ENCODE results near the gene OLFM3. TPM values are rescaled to one million over a fixed set of nuclear protein-coding genes. Genes with fewer than 3 reads are reported as not detected.
A peak's percentile ranks its signal among the peaks of the same experiment; 100 is the strongest.

OLFM3 gene
- total RNA-seq, 2 donors from 2014 or later, result 0.15 to 0.26 TPM

- Mint-ChIP-seq H3K27ac (no peak overlapping the region), H3K9me3 (no peaks in the 10 kb centered on the region), H3K27me3 (ENCODE audit: insufficient read depth) (no peaks in the 10 kb centered on the region), H3K4me3 (no peak overlapping the region), H3K4me1 (no peaks in the 10 kb centered on the region), H3K36me3 (ENCODE audit: low read depth) (no peaks in the 10 kb centered on the region)
- no peak overlapping the region for H3K9ac ChIP-seq (ENCODE audit: extremely low read depth, low read length, poor library complexity, severe bottlenecking)
- no peak for TF ChIP-seq CTCF (conservative IDR thresholded peaks at IDR 0.05)
- no peak overlapping the region for H3K4me3 ChIP-seq (ENCODE audit: low read length)
- no peaks in the 10 kb centered on the region for H3K27me3 ChIP-seq (ENCODE audit: control insufficient read depth, insufficient read depth, low read length, poor library complexity, severe bottlenecking)
- H3K9me3 ChIP-seq (ENCODE audit: control insufficient read depth, low read length), result no peaks in the 10 kb centered on the region
- H3K36me3 ChIP-seq (ENCODE audit: control insufficient read depth, insufficient read depth, low read length), result no peaks in the 10 kb centered on the region
- H3K27ac ChIP-seq (ENCODE audit: low read depth, low read length), result peak overlapping the region; percentile 22
- no peaks in the 10 kb centered on the region for H3K4me1 ChIP-seq (ENCODE audit: control insufficient read depth, insufficient read depth, low read length)
- no peak for DNase-seq
- WGBS, 2 experiments (ENCODE audit: insufficient coverage in 1 of 2, insufficient read length in 1 of 2), result 80% methylated on average over 2 of the region's 2 CpGs; no CpG with 5 or more reads in 1 of the 2 experiments
Observed at GRCh38 chr1:101884621-101885020, 112.1 kb downstream of the OLFM3 start.

GRCh38 chr1:101875891-101876290 lies 120.8 kb downstream of the OLFM3 start:
- Histone ChIP-seq H3K27ac (ENCODE audit: low read depth, low read length) (no peak overlapping the region), H3K4me1 (ENCODE audit: control insufficient read depth, insufficient read depth, low read length) (no peaks in the 10 kb centered on the region), H3K36me3 (ENCODE audit: control insufficient read depth, insufficient read depth, low read length) (no peaks in the 10 kb centered on the region), H3K4me3 (ENCODE audit: low read length) (no peak overlapping the region), H3K9ac (ENCODE audit: extremely low read depth, low read length, poor library complexity, severe bottlenecking) (no peak overlapping the region), H3K9me3 (ENCODE audit: control insufficient read depth, low read length) (no peaks in the 10 kb centered on the region), H3K27me3 (ENCODE audit: control insufficient read depth, insufficient read depth, low read length, poor library complexity, severe bottlenecking) (no peaks in the 10 kb centered on the region)
- Mint-ChIP-seq H3K27me3 (ENCODE audit: insufficient read depth) (no peaks in the 10 kb centered on the region), H3K27ac (no peak overlapping the region), H3K4me3 (no peak overlapping the region), H3K4me1 (no peaks in the 10 kb centered on the region), H3K36me3 (ENCODE audit: low read depth) (no peaks in the 10 kb centered on the region), H3K9me3 (no peaks in the 10 kb centered on the region)
- TF ChIP-seq CTCF (conservative IDR thresholded peaks at IDR 0.05), result no peak
- DNase-seq, result no peak

- Histone ChIP-seq H3K36me3 (ENCODE audit: control insufficient read depth, insufficient read depth, low read length) (no peaks in the 10 kb centered on the region), H3K4me3 (ENCODE audit: low read length) (no peak overlapping the region)
- H3K27me3 Mint-ChIP-seq (ENCODE audit: insufficient read depth), result no peaks in the 10 kb centered on the region
Observed at GRCh38 chr1:101873672-101874071, 123.1 kb downstream of the OLFM3 start.

More at GRCh38 chr1:101873672-101874071, 123.1 kb downstream of the OLFM3 start:
- H3K36me3 Mint-ChIP-seq (ENCODE audit: low read depth), result no peaks in the 10 kb centered on the region
- H3K4me1 Mint-ChIP-seq, result no peaks in the 10 kb centered on the region
- H3K9ac ChIP-seq (ENCODE audit: extremely low read depth, low read length, poor library complexity, severe bottlenecking), result no peak overlapping the region
- H3K4me1 ChIP-seq (ENCODE audit: control insufficient read depth, insufficient read depth, low read length), result no peaks in the 10 kb centered on the region
- H3K4me3 Mint-ChIP-seq, result no peak overlapping the region
- no peak overlapping the region for H3K27ac Mint-ChIP-seq
- no peaks in the 10 kb centered on the region for H3K27me3 ChIP-seq (ENCODE audit: control insufficient read depth, insufficient read depth, low read length, poor library complexity, severe bottlenecking)
- TF ChIP-seq CTCF (conservative IDR thresholded peaks at IDR 0.05), result no peak
- no peaks in the 10 kb centered on the region for H3K9me3 Mint-ChIP-seq
- no peaks in the 10 kb centered on the region for H3K9me3 ChIP-seq (ENCODE audit: control insufficient read depth, low read length)
- DNase-seq, result no peak
- no peak overlapping the region for H3K27ac ChIP-seq (ENCODE audit: low read depth, low read length)
- WGBS, 2 experiments (ENCODE audit: insufficient coverage in 1 of 2, insufficient read length in 1 of 2), result no CpG with 5 or more reads among the region's 1 CpG

Measured in endodermal cell (in vitro differentiated cells).